GM23338 (cell line): ENCODE measurements around the gene BLTP3B. TPM values are rescaled to one million over a fixed set of nuclear protein-coding genes. Genes with fewer than 3 reads are reported as not detected.
A peak's percentile ranks its signal among the peaks of the same experiment; 100 is the strongest.

Source experiments
- ATAC-seq: fragments of 200-7000 bp; cut with Tn5 transposase; 3 replicates; pipeline ENCODE4 v1.9.1; 2020
- DNase-seq: peaks from one replicate; pipeline ENCODE4 v3.0.0-alpha.2; 2015; ENCODE audit warnings: low spot score
- H2AFZ ChIP-seq: fragments of 200-600 bp; sonication (generic); 2 replicates; pipeline ENCODE4 v1.8.0; 2016; ENCODE audit warnings: antibody characterized with exemption, mild to moderate bottlenecking, moderate library complexity
- H3F3A ChIP-seq: fragments of 200-600 bp; sonication (generic); replicated peaks from 2 replicates; pipeline ENCODE4 v1.8.0; 2017; ENCODE audit warnings: antibody characterized with exemption, mixed run types, low read depth
- H3K27ac ChIP-seq: fragments of 200-600 bp; sonication (generic); 2 replicates; pipeline ENCODE4 v1.6.1; 2016; ENCODE audit warnings: low read depth
- H3K27me3 ChIP-seq: fragments of 200-600 bp; sonication (generic); 2 replicates; pipeline ENCODE4 v1.8.0; 2016; ENCODE audit warnings: mild to moderate bottlenecking, mixed run types, moderate library complexity; ENCODE audit not compliant: insufficient read depth
- H3K36me3 ChIP-seq: fragments of 200-600 bp; sonication (generic); 2 replicates; pipeline ENCODE4 v1.8.0; 2016; ENCODE audit warnings: mild to moderate bottlenecking; ENCODE audit not compliant: insufficient read depth
- H3K4me1 ChIP-seq: fragments of 200-600 bp; sonication (generic); 2 replicates; pipeline ENCODE4 v1.8.0; 2016; ENCODE audit warnings: mild to moderate bottlenecking, moderate library complexity; ENCODE audit not compliant: insufficient read depth
- H3K4me2 ChIP-seq: fragments of 200-600 bp; sonication (generic); 2 replicates; pipeline ENCODE4 v1.7.1; 2017; ENCODE audit warnings: mixed run types
- H3K4me3 ChIP-seq: fragments of 200-600 bp; sonication (generic); 2 replicates; pipeline ENCODE4 v1.6.1; 2016; ENCODE audit warnings: mixed run types
- H3K79me2 ChIP-seq: fragments of 200-600 bp; sonication (generic); replicated peaks from 2 replicates; pipeline ENCODE4 v1.8.0; 2017; ENCODE audit warnings: mild to moderate bottlenecking; ENCODE audit not compliant: insufficient read depth
- H3K9me2 ChIP-seq: fragments of 200-600 bp; sonication (generic); 2 replicates; pipeline ENCODE4 v1.8.0; 2017; ENCODE audit not compliant: insufficient read depth
- H4K20me1 ChIP-seq: fragments of 200-600 bp; sonication (generic); replicated peaks from 2 replicates; pipeline ENCODE4 v1.8.0; 2017; ENCODE audit warnings: mild to moderate bottlenecking; ENCODE audit not compliant: insufficient read depth
- H3K27ac Mint-ChIP-seq: 2 replicates; pipeline ENCODE4 v1.8.0; 2020; ENCODE audit warnings: inconsistent platforms, mild to moderate bottlenecking, moderate library complexity, mixed read lengths
- H3K27me3 Mint-ChIP-seq: 3 replicates; pipeline ENCODE4 v1.8.0; 2022; ENCODE audit warnings: low read depth, mild to moderate bottlenecking, moderate library complexity, mixed read lengths, inconsistent platforms; ENCODE audit not compliant: insufficient read depth, poor library complexity
- H3K36me3 Mint-ChIP-seq: 3 replicates; pipeline ENCODE4 v1.8.0; 2021; ENCODE audit warnings: low read depth, mild to moderate bottlenecking, inconsistent platforms, moderate library complexity, mixed read lengths
- H3K4me1 Mint-ChIP-seq: 3 replicates; pipeline ENCODE4 v1.8.0; 2020; ENCODE audit warnings: mild to moderate bottlenecking, inconsistent platforms, mixed read lengths
- H3K4me3 Mint-ChIP-seq: 3 replicates; pipeline ENCODE4 v1.8.0; 2021; ENCODE audit warnings: moderate library complexity, mild to moderate bottlenecking, inconsistent platforms, mixed read lengths
- H3K9me3 Mint-ChIP-seq: 3 replicates; pipeline ENCODE4 v1.8.0; 2020; ENCODE audit warnings: moderate library complexity, mild to moderate bottlenecking, inconsistent platforms, mixed read lengths
- EZH2 ChIP-seq: fragments of 200-600 bp; sonication (generic); IDR thresholded peaks from one replicate; pipeline ENCODE4 v1.8.0; 2017; ENCODE audit warnings: antibody characterized with exemption, mild to moderate bottlenecking, low read depth; ENCODE audit not compliant: unreplicated experiment
- JUNB ChIP-seq: IDR thresholded peaks from one replicate; pipeline ENCODE4 v1.6.1; 2016; ENCODE audit warnings: antibody characterized with exemption; ENCODE audit not compliant: unreplicated experiment
- NANOG ChIP-seq: IDR thresholded peaks from 2 replicates; pipeline ENCODE4 v1.6.1; 2016; ENCODE audit warnings: antibody characterized with exemption, borderline replicate concordance
- STAT1 ChIP-seq: IDR thresholded peaks from one replicate; pipeline ENCODE4 v1.6.1; 2016; ENCODE audit warnings: antibody characterized with exemption; ENCODE audit not compliant: unreplicated experiment
- ZNF114 ChIP-seq: fragments of 250-450 bp; sonication (Bioruptor Pico); IDR thresholded peaks from 2 replicates; pipeline ENCODE4 v1.5.0; 2020; ENCODE audit warnings: mild to moderate bottlenecking, moderate library complexity
- ZNF331 ChIP-seq: fragments of 250-450 bp; sonication (Bioruptor Pico); IDR thresholded peaks from 2 replicates; pipeline ENCODE4 v1.5.0; 2020; ENCODE audit warnings: low read depth, mild to moderate bottlenecking, moderate library complexity
- polyA plus RNA-seq: library from polyadenylated mRNA; unstranded; fragments of >200 nt; fragmentation: Nextera tagmentation; extraction: Ambion mirVana; gene quantifications from 2 replicates; pipeline ENCODE4 v1.2.1, GENCODE V29; 2016
- total RNA-seq: library from RNA; depleted of rRNA; stranded (reverse); fragments of >200 nt; shearing (Covaris generic); gene quantifications from 2 replicates; pipeline ENCODE4 v1.2.3, GENCODE V29; 2014
- TF ChIP-seq, protein P1 (sequence below): fragments of 250-450 bp; sonication (Bioruptor Pico); IDR thresholded peaks from 2 replicates; pipeline ENCODE4 v1.5.0; 2020; ENCODE audit warnings: mild to moderate bottlenecking, moderate library complexity

Gene BLTP3B
- total and polyA plus RNA-seq, 2 experiments from 2014 or later, result 11.2 to 35.8 TPM

- TF ChIP-seq ZNF114 (CRISPR knock-in tag) (no peak), NANOG (no peak), EZH2 (no peak), ZNF331 (CRISPR knock-in tag) (no peak), JUNB (no peak)
- TF ChIP-seq, protein P1, sequence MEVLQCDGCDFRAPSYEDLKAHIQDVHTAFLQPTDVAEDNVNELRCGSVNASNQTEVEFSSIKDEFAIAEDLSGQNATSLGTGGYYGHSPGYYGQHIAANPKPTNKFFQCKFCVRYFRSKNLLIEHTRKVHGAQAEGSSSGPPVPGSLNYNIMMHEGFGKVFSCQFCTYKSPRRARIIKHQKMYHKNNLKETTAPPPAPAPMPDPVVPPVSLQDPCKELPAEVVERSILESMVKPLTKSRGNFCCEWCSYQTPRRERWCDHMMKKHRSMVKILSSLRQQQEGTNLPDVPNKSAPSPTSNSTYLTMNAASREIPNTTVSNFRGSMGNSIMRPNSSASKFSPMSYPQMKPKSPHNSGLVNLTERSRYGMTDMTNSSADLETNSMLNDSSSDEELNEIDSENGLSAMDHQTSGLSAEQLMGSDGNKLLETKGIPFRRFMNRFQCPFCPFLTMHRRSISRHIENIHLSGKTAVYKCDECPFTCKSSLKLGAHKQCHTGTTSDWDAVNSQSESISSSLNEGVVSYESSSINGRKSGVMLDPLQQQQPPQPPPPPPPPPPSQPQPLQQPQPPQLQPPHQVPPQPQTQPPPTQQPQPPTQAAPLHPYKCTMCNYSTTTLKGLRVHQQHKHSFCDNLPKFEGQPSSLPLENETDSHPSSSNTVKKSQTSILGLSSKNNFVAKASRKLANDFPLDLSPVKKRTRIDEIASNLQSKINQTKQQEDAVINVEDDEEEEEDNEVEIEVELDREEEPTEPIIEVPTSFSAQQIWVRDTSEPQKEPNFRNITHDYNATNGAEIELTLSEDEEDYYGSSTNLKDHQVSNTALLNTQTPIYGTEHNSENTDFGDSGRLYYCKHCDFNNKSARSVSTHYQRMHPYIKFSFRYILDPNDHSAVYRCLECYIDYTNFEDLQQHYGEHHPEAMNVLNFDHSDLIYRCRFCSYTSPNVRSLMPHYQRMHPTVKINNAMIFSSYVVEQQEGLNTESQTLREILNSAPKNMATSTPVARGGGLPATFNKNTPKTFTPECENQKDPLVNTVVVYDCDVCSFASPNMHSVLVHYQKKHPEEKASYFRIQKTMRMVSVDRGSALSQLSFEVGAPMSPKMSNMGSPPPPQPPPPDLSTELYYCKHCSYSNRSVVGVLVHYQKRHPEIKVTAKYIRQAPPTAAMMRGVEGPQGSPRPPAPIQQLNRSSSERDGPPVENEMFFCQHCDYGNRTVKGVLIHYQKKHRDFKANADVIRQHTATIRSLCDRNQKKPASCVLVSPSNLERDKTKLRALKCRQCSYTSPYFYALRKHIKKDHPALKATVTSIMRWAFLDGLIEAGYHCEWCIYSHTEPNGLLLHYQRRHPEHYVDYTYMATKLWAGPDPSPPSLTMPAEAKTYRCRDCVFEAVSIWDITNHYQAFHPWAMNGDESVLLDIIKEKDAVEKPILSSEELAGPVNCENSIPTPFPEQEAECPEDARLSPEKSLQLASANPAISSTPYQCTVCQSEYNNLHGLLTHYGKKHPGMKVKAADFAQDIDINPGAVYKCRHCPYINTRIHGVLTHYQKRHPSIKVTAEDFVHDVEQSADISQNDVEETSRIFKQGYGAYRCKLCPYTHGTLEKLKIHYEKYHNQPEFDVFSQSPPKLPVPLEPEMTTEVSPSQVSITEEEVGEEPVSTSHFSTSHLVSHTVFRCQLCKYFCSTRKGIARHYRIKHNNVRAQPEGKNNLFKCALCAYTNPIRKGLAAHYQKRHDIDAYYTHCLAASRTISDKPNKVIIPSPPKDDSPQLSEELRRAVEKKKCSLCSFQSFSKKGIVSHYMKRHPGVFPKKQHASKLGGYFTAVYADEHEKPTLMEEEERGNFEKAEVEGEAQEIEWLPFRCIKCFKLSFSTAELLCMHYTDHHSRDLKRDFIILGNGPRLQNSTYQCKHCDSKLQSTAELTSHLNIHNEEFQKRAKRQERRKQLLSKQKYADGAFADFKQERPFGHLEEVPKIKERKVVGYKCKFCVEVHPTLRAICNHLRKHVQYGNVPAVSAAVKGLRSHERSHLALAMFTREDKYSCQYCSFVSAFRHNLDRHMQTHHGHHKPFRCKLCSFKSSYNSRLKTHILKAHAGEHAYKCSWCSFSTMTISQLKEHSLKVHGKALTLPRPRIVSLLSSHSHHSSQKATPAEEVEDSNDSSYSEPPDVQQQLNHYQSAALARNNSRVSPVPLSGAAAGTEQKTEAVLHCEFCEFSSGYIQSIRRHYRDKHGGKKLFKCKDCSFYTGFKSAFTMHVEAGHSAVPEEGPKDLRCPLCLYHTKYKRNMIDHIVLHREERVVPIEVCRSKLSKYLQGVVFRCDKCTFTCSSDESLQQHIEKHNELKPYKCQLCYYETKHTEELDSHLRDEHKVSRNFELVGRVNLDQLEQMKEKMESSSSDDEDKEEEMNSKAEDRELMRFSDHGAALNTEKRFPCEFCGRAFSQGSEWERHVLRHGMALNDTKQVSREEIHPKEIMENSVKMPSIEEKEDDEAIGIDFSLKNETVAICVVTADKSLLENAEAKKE (CRISPR knock-in tag), result no peak
Measured at GRCh38 chr12:100186071-100186470, 43.4 kb upstream of the BLTP3B start (continued).

GRCh38 chr12:100185361-100185894 lies 42.8 kb upstream of the BLTP3B start:
- no peaks in the 10 kb centered on the region for H3K4me1 ChIP-seq
- no peak for DNase-seq
- peaks cover 5% of the 10 kb centered on the region; the same call in 1 of the 2 replicates for H3K79me2 ChIP-seq
- no peaks in the 10 kb centered on the region for H3K36me3 ChIP-seq
- no peaks in the 10 kb centered on the region for H4K20me1 ChIP-seq
- Mint-ChIP-seq H3K27me3 (peaks cover 2% of the 10 kb centered on the region), H3K27ac (peak overlapping the region; percentile 55; the same call in 1 of the 2 replicates), H3K4me3 (no peak overlapping the region), H3K36me3 (peaks cover 23% of the 10 kb centered on the region), H3K4me1 (peaks cover 8% of the 10 kb centered on the region), H3K9me3 (peaks cover 2% of the 10 kb centered on the region; the same call in 1 of the 3 replicates)
- no peak overlapping the region for H3K4me2 ChIP-seq
- no peaks in the 10 kb centered on the region for H3K27me3 ChIP-seq
- peak; percentile 39; the same call in 2 of the 3 replicates for ATAC-seq
- no peaks in the 10 kb centered on the region for H3F3A ChIP-seq
- H2AFZ ChIP-seq, result no peak overlapping the region
- TF ChIP-seq STAT1, result no peak
- no peak overlapping the region for H3K4me3 ChIP-seq
- no peak overlapping the region for H3K27ac ChIP-seq
- no peaks in the 10 kb centered on the region for H3K9me2 ChIP-seq
